ENCODE measurements around the gene RSRP1. TPM values are rescaled to one million over a fixed set of nuclear protein-coding genes. Genes with fewer than 3 reads are reported as not detected.

The RSRP1 gene
- total and polyA plus RNA-seq, 3 experiments from 2014 or later = 47.5 to 124 (median 116) TPM

DNA sequence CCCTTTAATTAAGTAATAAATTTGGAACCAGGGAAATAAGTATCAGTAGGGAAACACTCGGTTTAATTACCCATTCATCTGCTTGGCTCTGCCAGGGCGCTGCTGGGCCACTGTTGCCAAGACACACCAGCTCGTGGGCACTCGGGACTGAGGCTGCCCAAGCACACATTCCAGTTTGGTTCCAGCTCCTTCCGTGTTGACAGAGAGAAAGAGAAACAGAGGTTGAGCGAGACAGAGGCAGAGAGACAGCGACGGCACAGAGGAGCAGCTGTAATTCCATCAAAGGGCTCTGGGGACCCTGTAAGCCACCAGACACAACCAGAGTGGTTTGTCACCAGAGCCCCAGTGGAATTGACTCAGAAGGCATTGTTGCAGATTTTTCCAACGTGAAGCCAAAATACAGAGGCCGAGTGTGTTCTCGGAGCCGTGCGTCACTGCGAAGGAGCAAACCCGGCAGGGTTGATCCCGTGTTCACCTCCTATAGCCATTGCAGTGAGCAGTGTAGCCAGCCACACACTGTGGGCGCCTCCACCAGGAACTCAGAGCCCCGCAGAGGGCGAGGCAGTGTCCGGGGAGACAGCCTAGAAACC, 48.5 kb downstream of the RSRP1 start:
- no peaks in the 10 kb centered on the region for H3K27me3 ChIP-seq (ENCODE audit: insufficient read depth, low read length, poor library complexity, severe bottlenecking)
- peak in 1 of 5 donors; percentile 18 for DNase-seq
- Mint-ChIP-seq H3K27me3 (peaks cover 2 to 16% of the 10 kb centered on the region in 2 donors), H3K9me3 (no peaks in the 10 kb centered on the region), H3K27ac (peak overlapping the region in 4 of 8 donors; percentile 3 to 84 (median 52)), H3K4me3 (peak overlapping the region in 1 of 7 donors; percentile 3), H3K36me3 (no peaks in the 10 kb centered on the region), H3K4me1 (peaks cover 10 to 12% (median 11%) of the 10 kb centered on the region in 3 donors)
- no peaks in the 10 kb centered on the region for H3K9me3 ChIP-seq (ENCODE audit: low read length)
- H3K4me1 ChIP-seq (ENCODE audit: insufficient read depth, low read length) = peaks cover 5% of the 10 kb centered on the region
- H3K36me3 ChIP-seq (ENCODE audit: insufficient read depth, low read length) = no peaks in the 10 kb centered on the region
- ChIA-PET POLR2A (no interaction called here), CTCF (interaction anchor here (2.6 kb wide), 1 partner anchor 352 kb away, joined by 11 read pairs; no protein-coding TSS in a partner anchor)
- no peak overlapping the region for H3K4me3 ChIP-seq (ENCODE audit: low read length)
- no peak overlapping the region for H3K27ac ChIP-seq (ENCODE audit: low read depth, low read length)

DNA sequence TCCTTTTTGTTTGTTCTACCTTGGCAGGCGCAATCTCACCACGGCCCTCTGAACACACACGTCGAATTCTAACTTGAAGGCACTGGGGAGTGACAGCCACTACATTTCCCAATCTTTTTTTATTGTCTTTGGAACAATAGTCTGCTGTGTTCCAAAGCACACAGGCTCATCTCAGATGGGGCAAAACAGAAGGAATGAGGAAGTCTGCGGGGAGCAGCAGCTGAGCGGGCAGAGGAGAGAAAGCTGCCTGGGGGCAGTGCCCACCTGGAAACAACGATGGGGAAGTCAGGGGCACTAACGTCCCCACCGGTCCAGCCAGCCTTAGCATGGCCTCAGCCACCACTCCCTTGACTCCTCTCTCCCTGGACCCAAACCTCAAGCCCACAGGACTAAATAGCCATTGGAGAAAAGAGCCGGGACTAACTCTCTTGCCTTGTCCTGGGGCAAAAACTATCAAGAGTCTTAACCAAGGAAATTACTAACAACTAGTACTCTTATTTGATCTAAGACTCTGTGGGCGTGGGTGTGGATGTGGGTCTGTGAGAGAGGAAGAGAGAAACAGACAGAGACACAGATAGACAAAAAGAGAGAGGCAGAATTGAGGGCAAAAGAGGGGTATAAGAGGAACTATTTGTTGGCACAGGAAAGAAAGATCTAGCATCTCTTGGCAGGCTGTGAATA, 49.1 kb downstream of the RSRP1 start:
- no peak overlapping the region for H3K27ac ChIP-seq (ENCODE audit: low read depth, low read length)
- H3K4me3 ChIP-seq (ENCODE audit: low read length) = no peak overlapping the region
- CTCF ChIA-PET = no interaction called here
- H3K27me3 Mint-ChIP-seq = peaks cover 5 to 20% of the 10 kb centered on the region in 2 donors
- H3K4me1 Mint-ChIP-seq = peaks cover 10 to 12% (median 11%) of the 10 kb centered on the region in 3 donors
- peaks cover 5% of the 10 kb centered on the region for H3K4me1 ChIP-seq (ENCODE audit: insufficient read depth, low read length)
- peak in 1 of 5 donors; percentile 37 for DNase-seq
- H3K36me3 ChIP-seq (ENCODE audit: insufficient read depth, low read length) = no peaks in the 10 kb centered on the region
- POLR2A ChIA-PET = no interaction called here
- H3K27me3 ChIP-seq (ENCODE audit: insufficient read depth, low read length, poor library complexity, severe bottlenecking) = no peaks in the 10 kb centered on the region
- H3K36me3 Mint-ChIP-seq = no peaks in the 10 kb centered on the region
- peaks cover 0 to 1% (median 0%) of the 10 kb centered on the region in 5 donors for H3K9me3 Mint-ChIP-seq
- peak overlapping the region in 4 of 8 donors; percentile 3 to 84 (median 52) for H3K27ac Mint-ChIP-seq
- peak overlapping the region in 1 of 7 donors; percentile 3 for H3K4me3 Mint-ChIP-seq
- no peaks in the 10 kb centered on the region for H3K9me3 ChIP-seq (ENCODE audit: low read length)

DNA sequence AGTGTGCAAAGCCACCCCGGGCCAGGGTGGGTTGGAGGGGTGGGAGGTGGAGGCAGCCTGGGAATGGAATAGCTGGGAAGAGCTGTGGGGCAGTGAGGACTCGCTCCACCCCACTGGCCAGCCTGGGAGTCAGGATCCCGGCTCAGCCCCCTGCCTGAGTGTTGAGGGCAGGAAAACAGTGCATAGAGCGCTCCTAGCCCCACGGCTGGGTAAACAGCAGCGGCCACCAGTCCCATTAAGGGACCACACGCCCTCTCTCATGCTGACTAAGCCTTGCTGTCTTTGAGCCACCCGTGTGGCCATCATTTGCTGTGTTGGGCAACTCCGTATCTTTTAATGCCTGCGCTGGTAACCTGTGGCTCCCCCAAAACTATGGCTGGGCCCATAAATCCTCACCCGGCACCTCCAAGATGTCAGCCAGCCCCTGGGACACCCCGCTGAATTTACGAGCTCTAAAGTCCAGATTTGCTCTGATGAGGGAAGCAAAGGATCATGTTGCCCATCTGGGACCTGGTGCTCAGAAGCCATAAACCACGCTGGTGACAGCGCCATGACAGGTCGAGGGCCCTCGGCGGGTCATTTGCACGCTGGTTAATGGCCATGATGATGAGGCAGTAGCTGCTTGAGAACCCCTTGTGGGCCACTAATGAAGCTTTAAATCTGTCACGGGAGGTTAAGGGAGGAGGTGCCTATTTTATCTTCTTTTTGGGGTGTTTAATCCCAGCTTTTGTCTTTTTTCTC, 49.8 kb downstream of the RSRP1 start:
- Histone ChIP-seq H3K27me3 (ENCODE audit: insufficient read depth, low read length, poor library complexity, severe bottlenecking) (no peaks in the 10 kb centered on the region), H3K36me3 (ENCODE audit: insufficient read depth, low read length) (no peaks in the 10 kb centered on the region), H3K9me3 (ENCODE audit: low read length) (no peaks in the 10 kb centered on the region), H3K4me1 (ENCODE audit: insufficient read depth, low read length) (peaks cover 5% of the 10 kb centered on the region), H3K4me3 (ENCODE audit: low read length) (no peak overlapping the region), H3K27ac (ENCODE audit: low read depth, low read length) (no peak overlapping the region)
- no peak overlapping the region for H3K4me3 Mint-ChIP-seq
- no peak for DNase-seq
- ChIA-PET POLR2A (no interaction called here), CTCF (interaction anchor here (1.2 kb wide), 1 partner anchor 8 kb away, joined by 5 read pairs; no protein-coding TSS in a partner anchor)
- peaks cover 5 to 20% of the 10 kb centered on the region in 2 donors for H3K27me3 Mint-ChIP-seq
- H3K4me1 Mint-ChIP-seq = peaks cover 10 to 12% (median 11%) of the 10 kb centered on the region in 3 donors
- no peaks in the 10 kb centered on the region for H3K36me3 Mint-ChIP-seq
- H3K9me3 Mint-ChIP-seq = peaks cover 0 to 1% (median 0%) of the 10 kb centered on the region in 5 donors
- H3K27ac Mint-ChIP-seq = no peak overlapping the region

DNA sequence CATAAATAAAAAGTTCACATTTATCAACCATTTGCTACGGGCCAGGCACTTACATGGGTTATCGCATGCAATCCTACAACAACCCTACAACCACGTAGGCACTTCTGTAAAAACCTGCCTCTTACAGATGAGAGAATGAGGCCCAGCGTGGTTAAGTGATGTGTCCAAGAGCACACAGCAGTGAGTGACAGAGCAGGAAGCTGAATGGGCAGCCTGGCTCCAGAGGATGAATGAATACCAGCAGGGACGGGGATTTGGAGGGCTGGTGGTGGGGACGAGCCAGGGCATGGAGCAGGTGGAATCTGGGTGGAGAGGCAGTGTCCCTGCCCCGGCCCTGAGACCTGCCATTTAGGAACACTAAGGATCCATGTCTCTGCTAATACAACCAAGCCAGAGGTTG, 50.4 kb downstream of the RSRP1 start:
- H3K27ac Mint-ChIP-seq = peak overlapping the region in 1 of 8 donors; percentile 65
- no peak overlapping the region for H3K4me3 Mint-ChIP-seq
- H3K36me3 ChIP-seq (ENCODE audit: insufficient read depth, low read length) = no peaks in the 10 kb centered on the region
- no peaks in the 10 kb centered on the region for H3K9me3 ChIP-seq (ENCODE audit: low read length)
- H3K9me3 Mint-ChIP-seq = peaks cover 0 to 1% (median 0%) of the 10 kb centered on the region in 5 donors
- H3K27ac ChIP-seq (ENCODE audit: low read depth, low read length) = no peak overlapping the region
- peaks cover 10 to 12% (median 11%) of the 10 kb centered on the region in 3 donors for H3K4me1 Mint-ChIP-seq
- H3K4me1 ChIP-seq (ENCODE audit: insufficient read depth, low read length) = peaks cover 5% of the 10 kb centered on the region
- no peak for DNase-seq
- H3K27me3 ChIP-seq (ENCODE audit: insufficient read depth, low read length, poor library complexity, severe bottlenecking) = no peaks in the 10 kb centered on the region
- ChIA-PET POLR2A (no interaction called here), CTCF (interaction anchor here (1.2 kb wide), 1 partner anchor 9 kb away, joined by 5 read pairs; no protein-coding TSS in a partner anchor)
- H3K4me3 ChIP-seq (ENCODE audit: low read length) = no peak overlapping the region
- peaks cover 5 to 20% of the 10 kb centered on the region in 2 donors for H3K27me3 Mint-ChIP-seq
- H3K36me3 Mint-ChIP-seq = no peaks in the 10 kb centered on the region

DNA sequence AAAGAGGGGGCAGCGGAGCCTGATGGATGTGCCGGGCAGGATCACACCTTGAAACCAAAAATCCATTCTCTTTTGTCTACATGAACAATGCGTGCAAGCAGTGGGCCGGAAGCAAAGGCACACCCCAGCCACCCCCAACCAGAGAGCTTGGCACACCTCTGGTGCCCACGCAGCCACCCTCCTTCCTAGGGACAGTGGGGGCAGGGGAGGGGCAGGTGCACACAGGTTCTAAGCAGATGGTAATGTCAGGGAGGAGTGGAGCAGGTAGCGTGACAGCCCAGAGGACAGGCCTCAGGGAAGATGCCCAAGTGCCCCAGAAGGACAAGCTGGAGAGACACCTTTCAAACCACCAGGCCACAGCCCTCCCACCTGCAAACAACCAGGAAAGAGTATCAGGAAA, 51.4 kb downstream of the RSRP1 start:
- ChIA-PET POLR2A (no interaction called here), CTCF (no interaction called here)
- DNase-seq = no peak
- H3K4me3 Mint-ChIP-seq = no peak overlapping the region
- Histone ChIP-seq H3K9me3 (ENCODE audit: low read length) (no peaks in the 10 kb centered on the region), H3K36me3 (ENCODE audit: insufficient read depth, low read length) (no peaks in the 10 kb centered on the region), H3K27me3 (ENCODE audit: insufficient read depth, low read length, poor library complexity, severe bottlenecking) (no peaks in the 10 kb centered on the region), H3K4me1 (ENCODE audit: insufficient read depth, low read length) (peaks cover 5% of the 10 kb centered on the region), H3K27ac (ENCODE audit: low read depth, low read length) (no peak overlapping the region), H3K4me3 (ENCODE audit: low read length) (no peak overlapping the region)
- H3K27me3 Mint-ChIP-seq = peaks cover 3 to 15% of the 10 kb centered on the region in 2 donors
- no peak overlapping the region for H3K27ac Mint-ChIP-seq
- peaks cover 10 to 12% (median 11%) of the 10 kb centered on the region in 3 donors for H3K4me1 Mint-ChIP-seq
- peaks cover 0 to 1% (median 0%) of the 10 kb centered on the region in 5 donors for H3K9me3 Mint-ChIP-seq
- no peaks in the 10 kb centered on the region for H3K36me3 Mint-ChIP-seq

DNA sequence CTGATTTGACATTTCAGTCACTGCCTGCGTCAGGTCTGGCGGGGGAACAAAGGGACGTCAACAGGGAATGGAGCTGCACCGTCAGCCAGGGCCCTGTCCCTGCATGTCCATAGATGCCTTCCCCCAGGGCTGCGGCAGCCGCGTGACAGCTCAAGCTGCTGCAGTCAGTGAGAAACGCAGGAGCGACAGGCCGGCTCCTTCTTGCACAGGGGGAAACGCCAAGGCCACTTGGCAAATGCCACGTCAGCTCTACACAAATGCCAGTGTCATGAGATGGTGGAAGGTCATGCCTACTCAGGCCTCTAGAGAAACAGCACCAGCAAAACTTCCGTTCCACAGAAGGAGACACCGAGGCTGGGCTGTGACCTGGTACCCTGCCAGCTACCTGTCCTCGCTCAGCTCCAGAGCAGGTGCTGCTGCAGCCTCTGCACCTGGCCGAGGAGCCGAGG, 52.7 kb downstream of the RSRP1 start:
- CTCF ChIA-PET = interaction anchor here (1.0 to 1.2 kb wide), 2 partner anchors 9 to 10 kb away, joined by 3 to 4 read pairs; no protein-coding TSS in a partner anchor
- peaks cover 10 to 12% (median 11%) of the 10 kb centered on the region in 3 donors for H3K4me1 Mint-ChIP-seq

DNA sequence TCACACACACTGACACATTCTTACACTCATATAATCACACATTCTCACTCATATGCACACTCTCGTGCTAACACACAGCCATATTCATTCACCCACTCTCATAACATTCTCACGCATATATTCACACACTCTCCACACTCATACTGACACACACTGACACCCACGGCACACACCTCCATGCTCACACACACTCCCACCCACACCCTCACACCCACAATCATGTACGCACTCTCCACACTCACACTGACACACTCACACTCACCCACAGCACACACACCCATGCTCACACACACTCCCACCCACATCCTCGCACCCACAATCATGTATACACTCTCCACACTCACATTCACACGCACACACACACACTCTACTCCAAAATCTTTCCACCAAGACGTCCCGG, 53.2 kb downstream of the RSRP1 start:
- Mint-ChIP-seq H3K27me3 (peaks cover 3 to 15% of the 10 kb centered on the region in 2 donors), H3K4me3 (no peak overlapping the region), H3K36me3 (no peaks in the 10 kb centered on the region), H3K4me1 (peaks cover 10 to 12% (median 11%) of the 10 kb centered on the region in 3 donors), H3K27ac (peak overlapping the region in 1 of 8 donors; percentile 87), H3K9me3 (peaks cover 0 to 1% (median 0%) of the 10 kb centered on the region in 5 donors)
- Histone ChIP-seq H3K36me3 (ENCODE audit: insufficient read depth, low read length) (no peaks in the 10 kb centered on the region), H3K27me3 (ENCODE audit: insufficient read depth, low read length, poor library complexity, severe bottlenecking) (no peaks in the 10 kb centered on the region), H3K4me3 (ENCODE audit: low read length) (no peak overlapping the region), H3K27ac (ENCODE audit: low read depth, low read length) (no peak overlapping the region), H3K4me1 (ENCODE audit: insufficient read depth, low read length) (peaks cover 5% of the 10 kb centered on the region), H3K9me3 (ENCODE audit: low read length) (no peaks in the 10 kb centered on the region)
- POLR2A ChIA-PET = no interaction called here
- DNase-seq = no peak
- CTCF ChIA-PET = interaction anchor here (1.0 to 1.2 kb wide), 2 partner anchors 9 to 11 kb away, joined by 3 to 4 read pairs; no protein-coding TSS in a partner anchor

More for the DNA sequence above, 52.7 kb downstream of the RSRP1 start:
- H3K9me3 Mint-ChIP-seq = peaks cover 0 to 1% (median 0%) of the 10 kb centered on the region in 5 donors
- Histone ChIP-seq H3K9me3 (ENCODE audit: low read length) (no peaks in the 10 kb centered on the region), H3K4me1 (ENCODE audit: insufficient read depth, low read length) (peaks cover 5% of the 10 kb centered on the region), H3K4me3 (ENCODE audit: low read length) (no peak overlapping the region), H3K36me3 (ENCODE audit: insufficient read depth, low read length) (no peaks in the 10 kb centered on the region), H3K27me3 (ENCODE audit: insufficient read depth, low read length, poor library complexity, severe bottlenecking) (no peaks in the 10 kb centered on the region), H3K27ac (ENCODE audit: low read depth, low read length) (no peak overlapping the region)
- DNase-seq = no peak
- no peaks in the 10 kb centered on the region for H3K36me3 Mint-ChIP-seq
- POLR2A ChIA-PET = no interaction called here
- H3K4me3 Mint-ChIP-seq = no peak overlapping the region
- H3K27me3 Mint-ChIP-seq = peaks cover 3 to 15% of the 10 kb centered on the region in 2 donors
- H3K27ac Mint-ChIP-seq = peak overlapping the region in 1 of 8 donors; percentile 9

All from CD8-positive, alpha-beta memory T cell (primary cell).